ENCODE results near the gene MYH10.

The MYH10 gene

DNA sequence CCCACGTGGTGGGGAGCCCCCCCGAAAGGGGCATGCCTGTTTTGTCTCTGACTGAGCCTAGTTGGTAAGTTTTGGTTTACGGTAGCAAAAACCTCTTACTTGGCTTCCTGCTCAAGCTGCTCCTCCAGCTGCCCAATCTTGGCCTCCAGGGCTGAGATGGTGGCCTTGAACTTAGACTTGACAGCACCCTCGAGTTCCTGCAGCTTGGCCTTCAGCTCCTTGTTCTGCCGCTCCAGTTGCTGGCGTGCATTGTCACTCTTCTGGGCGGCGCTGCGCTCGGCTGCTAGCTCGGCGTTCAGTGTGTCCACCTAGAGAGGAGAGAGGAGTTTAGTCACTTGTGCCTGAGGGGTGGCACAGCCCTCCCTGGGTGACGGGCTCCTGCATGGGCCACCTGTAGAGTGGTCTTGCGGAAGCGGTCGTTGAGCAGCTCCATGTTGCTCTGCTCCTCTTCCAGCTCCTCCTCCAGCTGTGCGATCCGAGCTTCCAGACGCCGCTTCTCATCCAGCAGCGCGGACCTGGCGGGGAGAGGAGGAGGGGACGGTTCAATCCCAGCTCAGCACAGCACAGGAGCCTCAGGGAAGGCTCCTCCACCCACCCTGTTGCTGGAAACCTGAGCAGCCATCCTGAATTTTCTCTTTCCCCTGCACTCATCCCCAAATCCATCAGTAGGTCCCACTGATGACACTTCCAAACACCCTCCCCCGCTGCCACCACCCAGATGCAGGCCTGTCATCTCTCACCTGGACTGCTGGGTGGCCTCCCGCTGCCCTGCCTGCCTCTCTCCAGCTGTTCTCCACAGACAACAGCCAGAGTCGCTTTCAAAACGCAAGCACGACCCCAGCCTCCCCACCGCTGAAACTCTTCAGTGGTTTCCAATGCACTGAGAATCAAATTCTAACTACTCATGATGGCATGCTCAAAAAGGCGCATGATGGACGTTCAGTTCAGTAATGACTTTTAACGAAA lies 150.2 kb downstream of the MYH10 start:
- peaks cover 4% of the 10 kb centered on the region for H3K4me1 ChIP-seq (ENCODE audit: insufficient read depth, insufficient read length)
- H3K4me3 ChIP-seq (ENCODE audit: insufficient read length, low read depth): no peak overlapping the region
- H3K27me3 ChIP-seq (ENCODE audit: insufficient read depth, insufficient read length): no peaks in the 10 kb centered on the region
- peaks cover 97% of the 10 kb centered on the region for H3K36me3 ChIP-seq (ENCODE audit: insufficient read depth, insufficient read length, low read length)
- H3K9me3 ChIP-seq (ENCODE audit: insufficient read depth, low read length): peaks cover 8% of the 10 kb centered on the region
- no peak for DNase-seq (ENCODE audit: low read depth, low spot score)
- no peak overlapping the region for H3K9ac ChIP-seq (ENCODE audit: insufficient read length, low read depth)
- TF ChIP-seq YY1 (IDR thresholded peaks at IDR 0.05; ENCODE audit: insufficient read depth, insufficient read length): no peak
- TF ChIP-seq SUZ12 (IDR thresholded peaks at IDR 0.05; ENCODE audit: extremely low read depth, insufficient read depth, insufficient read length): no peak
- TF ChIP-seq ZNF274 (IDR thresholded peaks at IDR 0.05; ENCODE audit: low read depth, low read length): no peak

DNA sequence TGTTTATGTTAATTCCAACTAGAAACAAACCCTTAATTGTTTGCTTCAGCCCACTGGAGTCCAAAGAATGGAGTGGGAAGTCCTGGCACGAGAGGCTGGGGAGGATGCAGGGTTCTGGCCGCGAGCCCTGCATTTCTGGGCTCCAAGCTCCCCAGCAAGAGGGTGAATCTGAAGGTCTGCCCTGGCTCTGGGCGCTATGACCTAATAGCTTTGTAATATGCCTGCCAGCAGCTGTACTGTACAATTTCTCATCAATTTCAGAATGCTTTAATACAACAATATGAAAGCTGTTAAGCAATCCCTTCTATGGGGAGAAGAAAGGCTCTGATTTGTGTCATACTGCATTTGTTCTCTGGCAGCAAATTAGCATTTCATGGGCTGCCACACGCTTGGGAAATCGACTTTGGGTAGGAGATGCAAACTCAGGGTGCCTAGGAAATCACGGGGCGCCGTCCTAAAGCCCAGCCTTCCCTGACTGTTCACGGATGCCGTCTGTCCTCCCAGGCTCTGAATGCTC lies 151.0 kb downstream of the MYH10 start:
- Histone ChIP-seq H3K9ac (ENCODE audit: insufficient read length, low read depth) (no peak overlapping the region), H3K4me3 (ENCODE audit: insufficient read length, low read depth) (no peak overlapping the region), H3K36me3 (ENCODE audit: insufficient read depth, insufficient read length, low read length) (peaks cover 99% of the 10 kb centered on the region), H3K9me3 (ENCODE audit: insufficient read depth, low read length) (peaks cover 3% of the 10 kb centered on the region), H3K27me3 (ENCODE audit: insufficient read depth, insufficient read length) (no peaks in the 10 kb centered on the region), H3K4me1 (ENCODE audit: insufficient read depth, insufficient read length) (peaks cover 4% of the 10 kb centered on the region)
- TF ChIP-seq ZNF274 (IDR thresholded peaks at IDR 0.05; ENCODE audit: low read depth, low read length) (no peak), SUZ12 (IDR thresholded peaks at IDR 0.05; ENCODE audit: extremely low read depth, insufficient read depth, insufficient read length) (no peak), YY1 (IDR thresholded peaks at IDR 0.05; ENCODE audit: insufficient read depth, insufficient read length) (no peak)
- no peak for DNase-seq (ENCODE audit: low read depth, low spot score)

DNA sequence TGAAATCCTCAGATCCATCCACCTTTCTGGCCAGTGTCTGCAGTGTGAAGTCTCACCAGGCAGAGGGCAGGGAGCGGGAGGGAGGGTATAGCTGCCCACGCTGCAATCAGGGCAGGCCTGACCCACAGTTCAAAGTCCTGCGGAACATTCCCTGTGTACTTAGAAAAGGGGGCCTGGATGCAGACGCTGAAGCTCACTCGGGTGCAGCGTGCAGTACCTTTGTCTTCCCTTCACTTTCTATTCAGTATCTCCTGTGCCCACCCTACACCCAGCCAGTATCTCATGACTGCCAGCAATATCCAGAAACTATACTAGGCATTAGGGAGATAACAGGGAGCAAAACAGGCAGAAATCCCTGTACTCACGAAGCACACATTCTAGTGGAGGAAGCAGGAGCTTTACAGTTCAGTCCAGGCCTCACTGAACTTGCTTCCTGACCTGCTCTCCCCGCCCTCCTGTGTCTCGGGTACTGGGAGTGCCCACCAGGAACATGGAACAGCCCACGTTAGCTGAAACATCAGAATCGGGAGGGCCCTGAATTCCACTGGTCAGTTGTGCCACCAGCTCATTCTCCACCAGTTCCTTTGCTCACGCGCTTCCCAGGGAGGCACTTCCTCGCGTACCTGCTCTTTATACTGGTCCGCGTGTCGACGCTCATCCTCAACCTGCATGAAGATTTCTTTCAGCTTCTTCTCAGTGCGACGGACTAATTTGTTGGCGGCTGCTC lies 152.6 kb downstream of the MYH10 start:
- Histone ChIP-seq H3K36me3 (ENCODE audit: insufficient read depth, insufficient read length, low read length) (peaks cover 95% of the 10 kb centered on the region), H3K4me1 (ENCODE audit: insufficient read depth, insufficient read length) (peaks cover 4% of the 10 kb centered on the region), H3K9me3 (ENCODE audit: insufficient read depth, low read length) (no peaks in the 10 kb centered on the region), H3K27me3 (ENCODE audit: insufficient read depth, insufficient read length) (no peaks in the 10 kb centered on the region), H3K4me3 (ENCODE audit: insufficient read length, low read depth) (no peak overlapping the region), H3K9ac (ENCODE audit: insufficient read length, low read depth) (no peak overlapping the region)
- DNase-seq (ENCODE audit: low read depth, low spot score): no peak
- TF ChIP-seq YY1 (IDR thresholded peaks at IDR 0.05; ENCODE audit: insufficient read depth, insufficient read length): no peak
- no peak for TF ChIP-seq ZNF274 (IDR thresholded peaks at IDR 0.05; ENCODE audit: low read depth, low read length)
- no peak for TF ChIP-seq SUZ12 (IDR thresholded peaks at IDR 0.05; ENCODE audit: extremely low read depth, insufficient read depth, insufficient read length)

- H3K36me3 ChIP-seq (ENCODE audit: insufficient read depth, insufficient read length, low read length): peaks cover 91% of the 10 kb centered on the region
- TF ChIP-seq ZNF274 (IDR thresholded peaks at IDR 0.05; ENCODE audit: low read depth, low read length) (no peak), YY1 (IDR thresholded peaks at IDR 0.05; ENCODE audit: insufficient read depth, insufficient read length) (no peak), SUZ12 (IDR thresholded peaks at IDR 0.05; ENCODE audit: extremely low read depth, insufficient read depth, insufficient read length) (no peak)
- peaks cover under 1% of the 10 kb centered on the region for H3K4me1 ChIP-seq (ENCODE audit: insufficient read depth, insufficient read length)
- no peak for DNase-seq (ENCODE audit: low read depth, low spot score)
- no peak overlapping the region for H3K9ac ChIP-seq (ENCODE audit: insufficient read length, low read depth)
- H3K27me3 ChIP-seq (ENCODE audit: insufficient read depth, insufficient read length): no peaks in the 10 kb centered on the region
- H3K4me3 ChIP-seq (ENCODE audit: insufficient read length, low read depth): no peak overlapping the region
- no peaks in the 10 kb centered on the region for H3K9me3 ChIP-seq (ENCODE audit: insufficient read depth, low read length)
Observed at GRCh38 chr17:8477171-8477570, 153.4 kb downstream of the MYH10 start.

- Histone ChIP-seq H3K9ac (ENCODE audit: insufficient read length, low read depth) (no peak overlapping the region), H3K36me3 (ENCODE audit: insufficient read depth, insufficient read length, low read length) (peaks cover 91% of the 10 kb centered on the region)
Observed at GRCh38 chr17:8476741-8477140, 153.8 kb downstream of the MYH10 start.

GRCh38 chr17:8475781-8476180 lies 154.7 kb downstream of the MYH10 start:
- DNase-seq (ENCODE audit: low read depth, low spot score): no peak
- H3K9me3 ChIP-seq (ENCODE audit: insufficient read depth, low read length): no peaks in the 10 kb centered on the region
- H3K9ac ChIP-seq (ENCODE audit: insufficient read length, low read depth): no peak overlapping the region
- peaks cover 89% of the 10 kb centered on the region for H3K36me3 ChIP-seq (ENCODE audit: insufficient read depth, insufficient read length, low read length)
- H3K4me3 ChIP-seq (ENCODE audit: insufficient read length, low read depth): no peak overlapping the region
- no peak for TF ChIP-seq ZNF274 (IDR thresholded peaks at IDR 0.05; ENCODE audit: low read depth, low read length)
- TF ChIP-seq SUZ12 (IDR thresholded peaks at IDR 0.05; ENCODE audit: extremely low read depth, insufficient read depth, insufficient read length): no peak
- H3K4me1 ChIP-seq (ENCODE audit: insufficient read depth, insufficient read length): no peaks in the 10 kb centered on the region
- no peaks in the 10 kb centered on the region for H3K27me3 ChIP-seq (ENCODE audit: insufficient read depth, insufficient read length)

More at GRCh38 chr17:8476741-8477140, 153.8 kb downstream of the MYH10 start:
- H3K9me3 ChIP-seq (ENCODE audit: insufficient read depth, low read length): no peaks in the 10 kb centered on the region
- H3K27me3 ChIP-seq (ENCODE audit: insufficient read depth, insufficient read length): no peaks in the 10 kb centered on the region
- TF ChIP-seq YY1 (IDR thresholded peaks at IDR 0.05; ENCODE audit: insufficient read depth, insufficient read length) (no peak), ZNF274 (IDR thresholded peaks at IDR 0.05; ENCODE audit: low read depth, low read length) (no peak), SUZ12 (IDR thresholded peaks at IDR 0.05; ENCODE audit: extremely low read depth, insufficient read depth, insufficient read length) (no peak)
- no peaks in the 10 kb centered on the region for H3K4me1 ChIP-seq (ENCODE audit: insufficient read depth, insufficient read length)
- no peak overlapping the region for H3K4me3 ChIP-seq (ENCODE audit: insufficient read length, low read depth)
- DNase-seq (ENCODE audit: low read depth, low spot score): no peak

GRCh38 chr17:8475227-8475626 lies 155.3 kb downstream of the MYH10 start:
- no peak for DNase-seq (ENCODE audit: low read depth, low spot score)
- no peak for TF ChIP-seq ZNF274 (IDR thresholded peaks at IDR 0.05; ENCODE audit: low read depth, low read length)
- no peak for TF ChIP-seq YY1 (IDR thresholded peaks at IDR 0.05; ENCODE audit: insufficient read depth, insufficient read length)
- H3K36me3 ChIP-seq (ENCODE audit: insufficient read depth, insufficient read length, low read length): peaks cover 89% of the 10 kb centered on the region

More at GRCh38 chr17:8475227-8475626, 155.3 kb downstream of the MYH10 start:
- no peaks in the 10 kb centered on the region for H3K27me3 ChIP-seq (ENCODE audit: insufficient read depth, insufficient read length)
- H3K9me3 ChIP-seq (ENCODE audit: insufficient read depth, low read length): no peaks in the 10 kb centered on the region
- H3K4me1 ChIP-seq (ENCODE audit: insufficient read depth, insufficient read length): no peaks in the 10 kb centered on the region
- no peak overlapping the region for H3K9ac ChIP-seq (ENCODE audit: insufficient read length, low read depth)
- H3K4me3 ChIP-seq (ENCODE audit: insufficient read length, low read depth): no peak overlapping the region

All from NT2/D1 (cell line).